SJSA1 (cell line): ENCODE measurements around the gene MAP1A. TPM values are rescaled to one million over a fixed set of nuclear protein-coding genes. Genes with fewer than 3 reads are reported as not detected.
A peak's percentile ranks its signal among the peaks of the same experiment; 100 is the strongest.

Experiments
- DNase-seq, 2 experiments: peaks; one replicate each; pipeline ENCODE4 v3.0.0-alpha.2; 2015 to 2020; ENCODE audit warnings: low spot score in 2 of 2, low read depth in 1 of 2
- H3K27ac ChIP-seq: fragments of 250-450 bp; sonication (Bioruptor Pico); 2 replicates; pipeline ENCODE4 v1.5.1; 2020; ENCODE audit warnings: mild to moderate bottlenecking, moderate library complexity
- H3K27me3 ChIP-seq: fragments of 250-450 bp; sonication (Bioruptor Pico); replicated peaks from 2 replicates; pipeline ENCODE4 v1.5.1; 2020; ENCODE audit warnings: mild to moderate bottlenecking, moderate library complexity
- H3K36me3 ChIP-seq: fragments of 250-450 bp; sonication (Bioruptor Pico); 2 replicates; pipeline ENCODE4 v1.5.1; 2020; ENCODE audit warnings: mild to moderate bottlenecking
- H3K4me1 ChIP-seq: fragments of 250-450 bp; sonication (Bioruptor Pico); replicated peaks from 2 replicates; pipeline ENCODE4 v1.6.1; 2021; ENCODE audit warnings: mild to moderate bottlenecking
- H3K4me3 ChIP-seq: fragments of 250-450 bp; sonication (Bioruptor Pico); 2 replicates; pipeline ENCODE4 v1.5.1; 2020; ENCODE audit warnings: mild to moderate bottlenecking
- H3K9me3 ChIP-seq: fragments of 250-450 bp; sonication (Bioruptor Pico); replicated peaks from 2 replicates; pipeline ENCODE4 v1.5.1; 2020; ENCODE audit warnings: mild to moderate bottlenecking
- total RNA-seq: library from RNA; depleted of rRNA; stranded (reverse); fragments of >200 nt; shearing (Covaris generic); gene quantifications from 2 replicates; pipeline ENCODE4 v1.2.3, GENCODE V29; 2014

The MAP1A gene
- total RNA-seq, 1 experiment from 2014 or later, result 58.7 TPM

DNA sequence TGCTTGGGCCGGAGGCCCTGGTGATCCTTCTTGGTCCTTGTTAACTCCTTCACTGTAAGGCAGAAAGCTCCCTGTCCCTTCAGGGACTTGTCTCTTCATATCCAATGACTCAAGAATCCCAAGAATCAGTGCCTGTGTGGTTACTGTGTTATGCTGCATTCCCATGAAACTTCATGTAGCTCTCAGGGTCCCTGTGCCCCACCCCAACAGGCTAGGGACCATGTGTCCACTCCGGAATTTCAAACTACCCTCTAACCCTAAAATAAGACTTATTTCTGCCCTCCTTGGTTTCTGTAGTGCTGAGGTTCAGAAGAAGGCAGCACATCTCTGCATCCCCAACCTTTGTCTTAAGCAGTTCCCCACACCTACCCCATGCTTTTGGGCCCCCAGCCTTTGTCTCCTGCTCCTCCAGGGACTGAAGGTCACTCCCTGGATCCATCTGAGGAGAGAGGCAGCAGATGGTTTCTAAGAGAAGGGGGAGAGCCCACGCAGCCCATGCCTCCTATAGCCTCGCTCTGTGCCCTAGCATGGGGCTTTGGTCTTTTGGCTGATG is 531 bp upstream of the MAP1A start:
- DNase-seq, result peak in 1 of 2 experiments; percentile 64
- Histone ChIP-seq H3K4me3 (peak overlapping the region; percentile 61), H3K36me3 (peaks cover 25% of the 10 kb centered on the region), H3K9me3 (no peaks in the 10 kb centered on the region), H3K4me1 (peaks cover 45% of the 10 kb centered on the region), H3K27ac (peak overlapping the region; percentile 72), H3K27me3 (no peaks in the 10 kb centered on the region)

GRCh38 chr15:43518197-43518761 is 871 bp downstream of the MAP1A start:
- peaks cover 44% of the 10 kb centered on the region for H3K4me1 ChIP-seq
- no peaks in the 10 kb centered on the region for H3K27me3 ChIP-seq
- peak overlapping the region; percentile 52 for H3K27ac ChIP-seq
- DNase-seq, result peak in 1 of 2 experiments; percentile 44
- no peaks in the 10 kb centered on the region for H3K9me3 ChIP-seq
- peak overlapping the region; percentile 61 for H3K4me3 ChIP-seq
- peaks cover 39% of the 10 kb centered on the region for H3K36me3 ChIP-seq

GRCh38 chr15:43519196-43519595 is 1.8 kb downstream of the MAP1A start:
- DNase-seq, result no peak
- Histone ChIP-seq H3K27ac (no peak overlapping the region), H3K4me3 (no peak overlapping the region; the same call in 1 of the 2 replicates), H3K4me1 (peaks cover 35% of the 10 kb centered on the region), H3K36me3 (peaks cover 48% of the 10 kb centered on the region), H3K9me3 (no peaks in the 10 kb centered on the region), H3K27me3 (no peaks in the 10 kb centered on the region)

- Histone ChIP-seq H3K36me3 (peaks cover 57% of the 10 kb centered on the region), H3K4me1 (peaks cover 32% of the 10 kb centered on the region), H3K27me3 (no peaks in the 10 kb centered on the region), H3K4me3 (no peak overlapping the region), H3K9me3 (no peaks in the 10 kb centered on the region), H3K27ac (no peak overlapping the region)
- no peak for DNase-seq
These were observed 2.7 kb downstream of the MAP1A start for GRCh38 chr15:43520138-43520537.

DNA sequence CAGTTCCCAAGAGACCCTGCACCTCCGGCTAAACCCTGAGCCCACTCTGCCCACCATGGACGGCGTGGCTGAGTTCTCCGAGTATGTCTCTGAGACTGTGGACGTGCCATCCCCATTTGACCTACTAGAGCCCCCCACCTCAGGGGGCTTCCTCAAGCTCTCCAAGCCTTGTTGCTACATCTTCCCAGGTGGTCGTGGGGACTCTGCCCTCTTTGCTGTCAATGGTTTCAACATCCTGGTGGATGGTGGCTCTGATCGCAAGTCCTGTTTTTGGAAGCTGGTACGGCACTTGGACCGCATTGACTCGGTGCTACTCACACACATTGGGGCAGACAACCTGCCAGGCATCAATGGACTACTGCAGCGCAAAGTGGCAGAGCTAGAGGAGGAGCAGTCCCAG is 4.0 kb downstream of the MAP1A start:
- Histone ChIP-seq H3K36me3 (peaks cover 70% of the 10 kb centered on the region), H3K27ac (no peak overlapping the region), H3K4me3 (no peak overlapping the region), H3K9me3 (no peaks in the 10 kb centered on the region), H3K27me3 (no peaks in the 10 kb centered on the region), H3K4me1 (peaks cover 21% of the 10 kb centered on the region)
- DNase-seq, result no peak

GRCh38 chr15:43522247-43522646 is 4.8 kb downstream of the MAP1A start:
- Histone ChIP-seq H3K27me3 (no peaks in the 10 kb centered on the region), H3K27ac (no peak overlapping the region), H3K36me3 (peaks cover 76% of the 10 kb centered on the region), H3K4me1 (peaks cover 12% of the 10 kb centered on the region), H3K4me3 (no peak overlapping the region), H3K9me3 (no peaks in the 10 kb centered on the region)
- no peak for DNase-seq

GRCh38 chr15:43523646-43524045 is 6.2 kb downstream of the MAP1A start:
- no peaks in the 10 kb centered on the region for H3K27me3 ChIP-seq
- no peak for DNase-seq
- H3K36me3 ChIP-seq, result peaks cover 90% of the 10 kb centered on the region
- no peaks in the 10 kb centered on the region for H3K9me3 ChIP-seq
- H3K4me3 ChIP-seq, result no peak overlapping the region
- H3K27ac ChIP-seq, result no peak overlapping the region
- H3K4me1 ChIP-seq, result peaks cover 8% of the 10 kb centered on the region

GRCh38 chr15:43524254-43524845 is 6.9 kb downstream of the MAP1A start:
- H3K36me3 ChIP-seq, result peaks cover 97% of the 10 kb centered on the region

DNA sequence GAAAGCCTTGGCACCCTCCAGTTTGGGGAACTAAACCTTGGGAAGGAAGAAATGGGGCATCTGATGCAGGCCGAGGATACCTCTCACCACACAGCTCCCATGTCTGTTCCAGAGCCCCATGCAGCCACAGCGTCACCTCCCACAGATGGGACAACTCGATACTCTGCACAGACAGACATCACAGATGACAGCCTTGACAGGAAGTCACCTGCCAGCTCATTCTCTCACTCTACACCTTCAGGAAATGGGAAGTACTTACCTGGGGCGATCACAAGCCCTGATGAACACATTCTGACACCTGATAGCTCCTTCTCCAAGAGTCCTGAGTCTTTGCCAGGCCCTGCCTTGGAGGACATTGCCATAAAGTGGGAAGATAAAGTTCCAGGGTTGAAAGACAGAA is 7.7 kb downstream of the MAP1A start:
- DNase-seq, result no peak
- Histone ChIP-seq H3K4me1 (no peaks in the 10 kb centered on the region), H3K27ac (no peak overlapping the region), H3K27me3 (no peaks in the 10 kb centered on the region), H3K36me3 (peaks cover 98% of the 10 kb centered on the region), H3K9me3 (no peaks in the 10 kb centered on the region), H3K4me3 (no peak overlapping the region)

More at GRCh38 chr15:43524254-43524845, 6.9 kb downstream of the MAP1A start:
- Histone ChIP-seq H3K4me3 (no peak overlapping the region), H3K27ac (no peak overlapping the region), H3K27me3 (no peaks in the 10 kb centered on the region), H3K9me3 (no peaks in the 10 kb centered on the region), H3K4me1 (peaks cover under 1% of the 10 kb centered on the region)
- no peak for DNase-seq

DNA sequence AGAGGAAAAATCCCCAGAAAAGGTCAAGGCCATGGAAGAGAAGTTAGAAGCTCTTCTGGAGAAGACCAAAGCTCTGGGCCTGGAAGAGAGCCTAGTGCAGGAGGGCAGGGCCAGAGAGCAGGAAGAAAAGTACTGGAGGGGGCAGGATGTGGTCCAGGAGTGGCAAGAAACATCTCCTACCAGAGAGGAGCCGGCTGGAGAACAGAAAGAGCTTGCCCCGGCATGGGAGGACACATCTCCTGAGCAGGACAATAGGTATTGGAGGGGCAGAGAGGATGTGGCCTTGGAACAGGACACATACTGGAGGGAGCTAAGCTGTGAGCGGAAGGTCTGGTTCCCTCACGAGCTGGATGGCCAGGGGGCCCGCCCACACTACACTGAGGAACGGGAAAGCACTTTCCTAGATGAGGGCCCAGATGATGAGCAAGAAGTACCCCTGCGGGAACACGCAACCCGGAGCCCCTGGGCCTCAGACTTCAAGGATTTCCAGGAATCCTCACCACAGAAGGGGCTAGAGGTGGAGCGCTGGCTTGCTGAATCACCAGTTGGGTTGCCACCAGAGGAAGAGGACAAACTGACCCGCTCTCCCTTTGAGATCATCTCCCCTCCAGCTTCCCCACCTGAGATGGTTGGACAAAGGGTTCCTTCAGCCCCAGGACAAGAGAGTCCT is 9.0 kb downstream of the MAP1A start:
- Histone ChIP-seq H3K36me3 (peaks cover 98% of the 10 kb centered on the region), H3K9me3 (no peaks in the 10 kb centered on the region), H3K27me3 (no peaks in the 10 kb centered on the region), H3K4me1 (no peaks in the 10 kb centered on the region), H3K4me3 (no peak overlapping the region), H3K27ac (no peak overlapping the region)
- DNase-seq, result no peak

DNA sequence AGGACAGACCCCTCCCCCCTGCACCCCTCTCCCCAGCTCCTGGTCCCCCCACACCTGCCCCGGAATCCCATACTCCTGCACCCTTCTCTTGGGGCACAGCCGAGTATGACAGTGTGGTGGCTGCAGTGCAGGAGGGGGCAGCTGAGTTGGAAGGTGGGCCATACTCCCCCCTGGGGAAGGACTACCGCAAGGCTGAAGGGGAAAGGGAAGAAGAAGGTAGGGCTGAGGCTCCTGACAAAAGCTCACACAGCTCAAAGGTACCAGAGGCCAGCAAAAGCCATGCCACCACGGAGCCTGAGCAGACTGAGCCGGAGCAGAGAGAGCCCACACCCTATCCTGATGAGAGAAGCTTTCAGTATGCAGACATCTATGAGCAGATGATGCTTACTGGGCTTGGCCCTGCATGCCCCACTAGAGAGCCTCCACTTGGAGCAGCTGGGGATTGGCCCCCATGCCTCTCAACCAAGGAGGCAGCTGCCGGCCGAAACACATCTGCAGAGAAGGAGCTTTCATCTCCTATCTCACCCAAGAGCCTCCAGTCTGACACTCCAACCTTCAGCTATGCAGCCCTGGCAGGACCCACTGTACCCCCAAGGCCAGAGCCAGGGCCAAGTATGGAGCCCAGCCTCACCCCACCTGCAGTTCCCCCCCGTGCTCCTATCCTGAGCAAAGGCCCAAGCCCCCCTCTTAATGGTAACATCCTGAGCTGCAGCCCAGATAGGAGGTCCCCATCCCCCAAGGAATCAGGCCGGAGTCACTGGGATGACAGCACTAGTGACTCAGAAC is 9.8 kb downstream of the MAP1A start:
- DNase-seq, result no peak
- no peaks in the 10 kb centered on the region for H3K4me1 ChIP-seq
- H3K36me3 ChIP-seq, result peaks cover 94% of the 10 kb centered on the region
- no peaks in the 10 kb centered on the region for H3K9me3 ChIP-seq
- no peak overlapping the region for H3K4me3 ChIP-seq
- no peaks in the 10 kb centered on the region for H3K27me3 ChIP-seq
- H3K27ac ChIP-seq, result no peak overlapping the region

GRCh38 chr15:43527802-43528541 is 10.6 kb downstream of the MAP1A start:
- Histone ChIP-seq H3K4me3 (no peak overlapping the region), H3K36me3 (peaks cover 87% of the 10 kb centered on the region), H3K27me3 (no peaks in the 10 kb centered on the region), H3K4me1 (no peaks in the 10 kb centered on the region), H3K9me3 (no peaks in the 10 kb centered on the region), H3K27ac (no peak overlapping the region)
- no peak for DNase-seq

- no peak for DNase-seq
- H3K4me3 ChIP-seq, result no peak overlapping the region
- H3K36me3 ChIP-seq, result peaks cover 81% of the 10 kb centered on the region
These were observed 11.2 kb downstream of the MAP1A start for GRCh38 chr15:43528542-43529007.

More at GRCh38 chr15:43528542-43529007, 11.2 kb downstream of the MAP1A start:
- H3K27me3 ChIP-seq, result no peaks in the 10 kb centered on the region
- H3K4me1 ChIP-seq, result no peaks in the 10 kb centered on the region
- no peaks in the 10 kb centered on the region for H3K9me3 ChIP-seq
- H3K27ac ChIP-seq, result no peak overlapping the region
